Thoracic aorta (tissue), 2 donors: ENCODE results near the gene OTOP3. TPM values are rescaled to one million over a fixed set of nuclear protein-coding genes. Genes with fewer than 3 reads are reported as not detected.
A peak's percentile ranks its signal among the peaks of the same experiment; 100 is the strongest.

ENCODE experiments used
- ATAC-seq: fragments of 150-250 bp; one replicate; pipeline ENCODE4 v1.8.0; 2017; ENCODE audit warnings: low read depth; ENCODE audit not compliant: insufficient number of reproducible peaks, low FRiP score
- DNase-seq: peaks from one replicate; pipeline ENCODE4 v3.0.0-alpha.2; 2020; ENCODE audit warnings: low spot score
- H3K27ac ChIP-seq, 2 donors: fragments of 200-600 bp; sonication (generic); 1 replicate in 1 of 2; 2 replicates in 1 of 2; pipeline ENCODE4 v1.5.1; 2016; ENCODE audit warnings: mild to moderate bottlenecking in 2 of 2, moderate library complexity in 2 of 2
- H3K27me3 ChIP-seq: fragments of 200-600 bp; sonication (generic); replicated peaks from 2 replicates; pipeline ENCODE4 v1.6.0; 2016; ENCODE audit warnings: mild to moderate bottlenecking; ENCODE audit not compliant: insufficient read depth
- H3K36me3 ChIP-seq: fragments of 200-600 bp; sonication (generic); one replicate; pipeline ENCODE4 v1.5.1; 2016
- H3K4me1 ChIP-seq, 2 donors: fragments of 200-600 bp; sonication (generic); 1 replicate in 1 of 2; 2 replicates in 1 of 2; pipeline versions ENCODE4 v1.5.1 to v1.6.0; 2016; ENCODE audit warnings: low read depth in 2 of 2, mild to moderate bottlenecking in 1 of 2; ENCODE audit not compliant: control insufficient read depth in 1 of 2
- H3K4me3 ChIP-seq: fragments of 200-600 bp; sonication (generic); 2 replicates; pipeline ENCODE4 v1.5.1; 2016; ENCODE audit warnings: mild to moderate bottlenecking
- H3K9me3 ChIP-seq: fragments of 200-600 bp; sonication (generic); 2 replicates; pipeline ENCODE4 v1.5.1; 2016
- total RNA-seq, 2 donors: library from RNA; depleted of rRNA; stranded (reverse); fragments of >200 nt; gene quantifications; one replicate each; pipeline versions ENCODE4 v1.1.0 to v1.2.3, GENCODE V29; 2016
- TF ChIP-seq, protein P1 (sequence below): fragments of 200-600 bp; sonication (generic); IDR thresholded peaks from one replicate; pipeline ENCODE4 v1.5.1; 2019; ENCODE audit warnings: antibody characterized with exemption

OTOP3 gene
- total RNA-seq, 2 donors from 2014 or later: not detected

DNA sequence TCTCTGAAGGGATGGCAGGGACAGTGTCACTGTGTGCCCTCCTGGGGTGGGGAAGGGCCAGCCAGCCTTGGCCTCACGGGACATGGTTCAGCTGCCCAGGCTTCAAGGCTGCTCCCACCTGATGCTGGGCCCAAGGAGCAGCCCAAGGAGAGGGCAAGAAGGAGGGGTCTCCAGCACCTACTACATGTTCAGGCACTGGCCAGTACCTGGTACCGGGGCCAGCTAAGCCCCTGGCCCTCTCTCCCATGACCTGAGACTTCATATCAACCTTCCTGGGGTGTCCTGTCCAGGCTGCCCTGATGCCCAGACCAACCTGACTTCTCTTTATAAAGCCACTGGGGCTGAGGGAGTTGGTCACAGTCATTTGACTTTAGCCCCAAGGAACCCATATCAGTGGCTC, 13.9 kb upstream of the OTOP3 start:
- Histone ChIP-seq H3K9me3 (no peaks in the 10 kb centered on the region), H3K36me3 (no peaks in the 10 kb centered on the region), H3K27ac (no peak overlapping the region), H3K27me3 (peaks cover 4% of the 10 kb centered on the region), H3K4me1 (peaks cover 18 to 19% of the 10 kb centered on the region in 2 donors), H3K4me3 (no peak overlapping the region)
- ATAC-seq (no peak), DNase-seq (no peak)
- TF ChIP-seq, protein P1, sequence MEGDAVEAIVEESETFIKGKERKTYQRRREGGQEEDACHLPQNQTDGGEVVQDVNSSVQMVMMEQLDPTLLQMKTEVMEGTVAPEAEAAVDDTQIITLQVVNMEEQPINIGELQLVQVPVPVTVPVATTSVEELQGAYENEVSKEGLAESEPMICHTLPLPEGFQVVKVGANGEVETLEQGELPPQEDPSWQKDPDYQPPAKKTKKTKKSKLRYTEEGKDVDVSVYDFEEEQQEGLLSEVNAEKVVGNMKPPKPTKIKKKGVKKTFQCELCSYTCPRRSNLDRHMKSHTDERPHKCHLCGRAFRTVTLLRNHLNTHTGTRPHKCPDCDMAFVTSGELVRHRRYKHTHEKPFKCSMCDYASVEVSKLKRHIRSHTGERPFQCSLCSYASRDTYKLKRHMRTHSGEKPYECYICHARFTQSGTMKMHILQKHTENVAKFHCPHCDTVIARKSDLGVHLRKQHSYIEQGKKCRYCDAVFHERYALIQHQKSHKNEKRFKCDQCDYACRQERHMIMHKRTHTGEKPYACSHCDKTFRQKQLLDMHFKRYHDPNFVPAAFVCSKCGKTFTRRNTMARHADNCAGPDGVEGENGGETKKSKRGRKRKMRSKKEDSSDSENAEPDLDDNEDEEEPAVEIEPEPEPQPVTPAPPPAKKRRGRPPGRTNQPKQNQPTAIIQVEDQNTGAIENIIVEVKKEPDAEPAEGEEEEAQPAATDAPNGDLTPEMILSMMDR: no peak

DNA sequence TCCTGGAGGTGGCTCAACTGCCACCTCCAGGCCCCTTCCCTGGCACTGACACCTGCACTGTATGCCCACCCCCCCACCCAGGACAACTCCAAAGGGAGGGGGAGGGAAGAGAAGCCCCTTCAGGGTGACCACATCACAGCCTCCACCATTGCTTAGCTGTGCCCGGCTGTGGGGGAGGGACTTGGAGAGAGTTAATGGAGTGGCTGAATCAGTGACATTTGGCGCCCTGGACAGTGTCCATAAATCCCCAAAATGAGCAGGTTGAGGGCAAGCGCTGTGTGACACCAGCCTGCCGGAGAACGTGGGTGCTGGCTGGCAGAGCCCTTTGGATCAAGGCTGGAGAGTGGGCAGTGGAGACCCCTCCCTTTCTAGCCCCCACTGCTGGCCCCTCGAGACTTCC, 13.5 kb upstream of the OTOP3 start:
- no peak for DNase-seq
- Histone ChIP-seq H3K27ac (no peak overlapping the region), H3K9me3 (no peaks in the 10 kb centered on the region), H3K27me3 (peaks cover 4% of the 10 kb centered on the region), H3K36me3 (no peaks in the 10 kb centered on the region), H3K4me1 (peaks cover 18 to 19% of the 10 kb centered on the region in 2 donors), H3K4me3 (no peak overlapping the region)
- TF ChIP-seq, protein P1: no peak
- no peak for ATAC-seq

DNA sequence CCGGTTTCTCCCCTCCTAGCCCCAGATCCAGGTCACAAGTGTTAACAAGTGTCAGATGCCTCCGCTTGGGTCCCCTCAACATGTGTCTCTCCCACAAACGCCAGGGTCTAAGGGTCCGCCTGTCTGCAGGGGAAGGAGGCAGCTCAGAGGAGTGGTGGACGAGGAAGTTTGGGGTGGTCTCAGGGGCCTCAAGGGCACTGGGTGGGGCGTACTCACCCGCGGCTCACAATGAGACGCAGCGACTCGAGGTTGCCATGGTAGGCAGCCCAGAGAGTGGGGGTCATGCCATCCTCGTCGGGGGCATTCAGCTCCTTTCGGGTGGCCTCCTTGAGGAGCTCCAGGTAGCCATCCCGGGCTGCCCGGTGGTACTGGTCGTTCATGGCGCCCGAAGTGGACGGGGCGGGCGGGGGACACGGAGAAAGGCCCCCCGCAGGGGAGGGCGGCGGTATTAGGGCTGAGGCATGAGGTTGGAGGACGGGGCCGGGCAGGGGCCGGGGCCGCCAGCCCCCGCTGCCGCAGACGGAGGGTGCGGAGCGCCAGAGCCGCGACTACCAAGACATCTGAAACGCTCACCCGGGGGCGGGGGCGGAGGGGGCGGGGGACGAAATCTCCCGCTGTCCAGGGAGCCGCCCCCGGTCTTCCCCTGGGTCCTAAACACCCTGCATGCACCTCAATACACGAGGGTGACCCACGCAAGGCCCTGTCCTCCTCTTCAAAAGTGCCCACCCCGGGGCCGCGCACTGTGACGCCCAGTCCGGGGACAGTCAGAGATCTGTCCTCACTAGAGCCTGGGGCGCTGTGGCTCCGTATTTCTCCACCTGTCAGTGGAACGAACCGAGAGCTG, 12.8 kb upstream of the OTOP3 start, which contains the start of gene USH1G:
TSS of gene USH1G (minus strand) at position 562 of the 844 bp plus-strand sequence. CDS start at position 380, 182 bp downstream.
- Histone ChIP-seq H3K4me3 (peak within 1 kb of the TSS; percentile 62), H3K4me1 (peaks cover 18 to 19% of the 10 kb centered on the region in 2 donors), H3K9me3 (no peaks in the 10 kb centered on the region), H3K36me3 (no peaks in the 10 kb centered on the region), H3K27ac (no peak within 1 kb of the TSS), H3K27me3 (peaks cover 4% of the 10 kb centered on the region)
- ATAC-seq: no peak
- TF ChIP-seq, protein P1: no peak
- no peak for DNase-seq

DNA sequence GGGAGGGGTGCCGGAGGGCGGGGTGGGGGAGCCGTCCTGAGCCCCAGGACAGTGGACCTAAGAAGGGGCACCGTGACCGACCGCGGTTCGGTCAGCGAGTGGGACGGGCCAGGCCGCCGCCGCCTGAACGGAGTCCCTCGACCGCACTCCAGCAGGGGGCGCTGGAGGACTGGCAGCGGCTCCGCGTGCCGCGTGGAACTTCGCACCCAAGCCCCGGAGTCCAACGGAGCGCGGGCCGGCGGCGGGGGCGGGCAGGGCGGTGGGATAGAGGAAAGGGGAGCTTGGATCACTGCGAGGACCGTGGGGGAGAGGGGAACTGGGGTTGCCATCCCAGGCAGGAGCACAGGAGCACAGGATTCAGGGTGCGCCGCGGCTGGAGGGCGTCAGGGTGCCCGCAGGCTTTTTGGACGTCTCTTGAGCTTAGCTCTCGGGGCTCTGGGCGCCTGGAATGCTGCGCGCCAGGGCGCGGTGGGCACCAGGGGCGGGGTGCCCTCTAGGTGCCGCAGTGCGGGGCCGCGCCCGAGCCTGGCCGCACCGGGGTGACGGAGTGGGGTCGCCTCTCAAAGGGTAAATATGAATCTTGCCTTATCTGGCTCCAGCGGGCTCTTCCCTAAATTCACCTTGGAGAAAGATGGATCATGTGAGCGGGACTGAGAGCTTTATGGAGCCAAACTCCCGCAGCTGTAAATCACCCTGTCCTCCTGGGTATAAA, 12.0 kb upstream of the OTOP3 start:
- peaks cover 18 to 19% of the 10 kb centered on the region in 2 donors for H3K4me1 ChIP-seq
- H3K4me3 ChIP-seq: peak overlapping the region; percentile 62
- no peak for ATAC-seq
- no peak overlapping the region for H3K27ac ChIP-seq
- DNase-seq: peak; percentile 19
- H3K9me3 ChIP-seq: no peaks in the 10 kb centered on the region
- no peaks in the 10 kb centered on the region for H3K36me3 ChIP-seq
- TF ChIP-seq, protein P1: peak; percentile 83
- peaks cover 4% of the 10 kb centered on the region for H3K27me3 ChIP-seq
